Left ventricle myocardium superior (tissue), 1 donor: ENCODE measurements around the gene KCNA10. TPM values are rescaled to one million over a fixed set of nuclear protein-coding genes. Genes with fewer than 3 reads are reported as not detected.

ENCODE experiments used
- total RNA-seq: library from RNA; stranded (reverse); fragmentation: NEBNext Ultra II Directional; extraction: Animal tissue kit (Norgen Biotek cat#: 25700); gene quantifications from one replicate; pipeline ENCODE4 v1.2.1, GENCODE V29; 2021
- donor health status: DM: no; HTN: yes; CAD: no; lungs with severe emphysema.

The KCNA10 gene
- total RNA-seq, 1 donor from 2014 or later: not detected

Other genes with a start within 250 kb of the KCNA10 start
- gene RBM15, start 179.8 kb downstream of the KCNA10 start, total RNA-seq: 14.1 TPM
- 2.1 TPM for gene SLC16A4, start 128.1 kb downstream of the KCNA10 start, total RNA-seq
- gene LAMTOR5, start 111.5 kb downstream of the KCNA10 start, total RNA-seq: 265 TPM
- not detected for gene PROK1, start 68.0 kb downstream of the KCNA10 start, total RNA-seq
- 0.64 TPM for gene KCNA2, start 87.2 kb upstream of the KCNA10 start, total RNA-seq
- 0.47 TPM for gene KCNA3, start 155.8 kb upstream of the KCNA10 start, total RNA-seq